DMS153 treated with DMSO at 0.1 percent for 48 hours (cell line): Measurements from ENCODE around the gene INHBA.

ENCODE experiments used
- DNase-seq: peaks from one replicate; lab custom pipeline; 2025; ENCODE audit not compliant: unreplicated experiment; lab: John Stamatoyannopoulos, UW

INHBA gene

DNA sequence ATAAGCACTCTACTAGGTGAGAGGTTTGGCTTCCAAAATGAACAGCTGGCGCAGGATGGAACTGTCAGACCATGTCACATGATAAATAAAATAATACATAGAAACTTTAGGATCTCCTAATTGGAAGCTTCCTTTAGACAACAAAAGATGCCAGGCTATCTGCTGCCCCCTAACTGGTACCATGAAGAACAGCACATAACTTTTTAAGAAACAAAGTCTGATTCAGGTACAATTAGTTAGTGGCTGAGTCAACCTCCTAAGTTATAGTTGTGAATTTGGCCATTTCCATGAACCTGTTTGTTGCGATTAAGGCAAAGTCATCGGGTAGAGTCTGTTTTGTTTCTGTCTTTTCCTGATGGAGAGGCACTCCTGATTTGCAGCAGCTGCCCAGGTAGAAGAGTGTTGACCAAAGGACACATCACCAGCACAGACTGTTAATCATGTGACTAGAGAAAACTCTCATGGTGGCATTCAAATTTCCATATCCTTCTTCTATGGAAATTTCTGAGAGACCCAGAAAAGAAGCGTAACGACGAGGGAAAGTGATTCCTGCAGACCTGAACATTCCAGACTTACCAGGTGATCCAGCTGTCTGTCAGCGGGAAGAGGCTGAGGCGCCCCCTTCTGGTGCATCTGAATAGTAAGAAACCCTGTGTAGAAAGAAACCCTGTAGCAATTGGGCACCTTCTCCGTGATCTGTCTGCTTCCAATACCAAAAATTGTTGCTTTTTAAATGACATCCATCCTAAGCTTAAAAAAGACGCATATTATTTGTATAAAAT, 8.6 kb upstream of the INHBA start:
- DNase-seq: peak; percentile 17

- no peak for DNase-seq
These were observed 7.9 kb upstream of the INHBA start for GRCh38 chr7:41710838-41711237.

- no peak for DNase-seq
These were observed 6.7 kb upstream of the INHBA start for GRCh38 chr7:41709621-41710020.

GRCh38 chr7:41708581-41709358, 5.9 kb upstream of the INHBA start:
- DNase-seq: no peak

GRCh38 chr7:41706228-41706930, 3.5 kb upstream of the INHBA start:
- DNase-seq: no peak

DNA sequence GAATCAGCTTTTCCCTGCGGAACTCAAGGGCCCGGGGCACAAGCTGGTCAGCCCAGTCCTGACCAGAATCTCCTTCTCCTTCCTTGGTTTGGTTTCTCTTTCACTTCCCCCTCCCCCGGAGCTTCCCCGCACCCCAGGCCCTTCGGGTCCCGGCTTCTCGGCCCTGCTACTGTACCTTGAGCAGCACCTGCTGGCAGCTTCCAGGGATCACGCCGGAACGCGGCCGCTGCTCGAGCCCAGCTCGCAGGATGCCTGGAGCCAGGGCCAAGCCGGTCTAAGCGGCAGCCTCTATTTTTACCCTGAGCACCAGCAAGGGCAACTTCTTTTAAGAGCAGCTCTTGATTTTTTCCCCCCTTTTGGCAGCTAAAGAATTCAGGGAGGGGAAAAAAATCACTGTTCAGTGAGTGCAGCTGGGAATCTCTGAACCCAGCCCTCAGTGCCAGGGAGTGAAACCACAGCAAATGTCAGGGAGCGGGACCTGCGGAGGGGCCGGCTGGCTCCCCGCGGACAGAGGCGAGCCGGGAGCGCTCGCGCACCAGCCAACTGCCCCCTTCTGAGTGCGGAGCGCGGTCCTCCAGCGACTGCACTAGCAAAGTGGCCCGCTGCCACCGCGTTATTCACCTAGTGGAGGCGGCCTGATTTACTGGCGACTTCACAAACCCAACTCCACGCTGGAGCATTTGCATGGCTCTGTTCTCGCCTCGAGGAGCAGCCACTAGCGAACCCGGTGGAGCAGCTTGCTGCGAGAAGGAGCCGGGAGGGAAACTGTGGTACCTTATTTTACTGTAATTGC, 2.4 kb upstream of the INHBA start:
- peak; percentile 93 for DNase-seq

DNA sequence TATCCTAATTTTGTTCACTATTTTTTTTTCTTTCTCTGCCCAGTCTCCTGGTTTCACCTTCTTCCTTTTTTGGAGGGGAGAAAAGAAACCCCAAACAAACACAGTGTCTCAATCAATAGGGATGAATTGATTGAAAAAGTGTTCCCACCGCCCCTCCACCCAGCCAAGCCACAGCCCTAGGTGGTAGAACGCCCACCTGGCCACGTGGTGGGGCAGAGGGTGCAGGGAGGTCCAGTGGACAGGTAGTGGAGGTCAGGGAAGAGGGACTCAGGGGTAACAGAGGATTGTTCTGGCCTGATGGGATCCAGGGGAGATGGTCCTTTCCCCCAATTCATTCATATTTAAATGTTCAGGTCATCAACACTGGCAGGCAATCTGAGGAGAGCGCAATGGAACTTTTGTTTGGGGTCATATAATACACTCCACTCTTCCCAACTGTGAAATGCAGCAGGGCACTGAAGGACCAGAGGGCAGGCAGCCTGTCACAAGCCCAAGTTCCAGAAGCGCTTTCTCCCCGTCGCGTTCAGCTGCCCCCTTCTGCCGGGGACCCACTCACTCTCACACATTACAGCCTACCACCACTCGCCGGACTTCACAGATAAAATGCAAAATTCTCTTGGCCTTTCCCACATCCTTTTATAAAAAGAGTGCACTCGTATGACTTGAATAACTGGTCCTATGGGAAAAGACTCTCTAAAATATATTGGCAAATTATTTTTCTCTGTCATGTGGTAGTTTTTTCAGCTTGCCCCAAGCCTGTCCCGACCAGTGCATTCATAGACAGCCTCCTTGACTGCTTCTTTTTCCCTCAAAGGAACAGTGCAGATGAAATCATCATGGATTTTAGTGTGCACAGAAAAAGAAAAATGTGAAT, 1.6 kb downstream of the INHBA start:
- DNase-seq: no peak

GRCh38 chr7:41700044-41700471, 2.8 kb downstream of the INHBA start:
- no peak for DNase-seq

DNA sequence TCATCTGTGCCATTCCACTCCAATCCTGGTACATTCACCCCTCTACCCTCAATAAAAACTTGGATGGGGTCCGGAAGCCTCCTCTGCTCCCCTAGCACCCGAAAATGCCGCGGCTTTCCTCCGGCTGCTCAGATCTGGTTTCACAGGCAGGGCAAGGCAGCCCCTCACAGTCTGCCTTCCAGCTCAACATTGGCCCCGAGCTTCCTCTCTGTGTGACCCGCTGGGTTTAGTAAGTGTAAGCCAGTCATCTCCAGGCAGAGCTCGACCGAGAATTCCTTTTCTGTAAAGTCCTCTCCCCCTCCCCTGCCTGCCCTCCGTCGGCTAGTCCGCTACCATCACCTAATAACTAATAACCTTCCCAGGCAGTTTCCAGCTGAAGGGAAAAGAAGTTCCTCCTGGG, 3.4 kb downstream of the INHBA start:
- no peak for DNase-seq

- DNase-seq: no peak
These were observed 4.2 kb downstream of the INHBA start for GRCh38 chr7:41698726-41699125.

- DNase-seq: no peak
These were observed 4.8 kb downstream of the INHBA start for GRCh38 chr7:41698114-41698513.

DNA sequence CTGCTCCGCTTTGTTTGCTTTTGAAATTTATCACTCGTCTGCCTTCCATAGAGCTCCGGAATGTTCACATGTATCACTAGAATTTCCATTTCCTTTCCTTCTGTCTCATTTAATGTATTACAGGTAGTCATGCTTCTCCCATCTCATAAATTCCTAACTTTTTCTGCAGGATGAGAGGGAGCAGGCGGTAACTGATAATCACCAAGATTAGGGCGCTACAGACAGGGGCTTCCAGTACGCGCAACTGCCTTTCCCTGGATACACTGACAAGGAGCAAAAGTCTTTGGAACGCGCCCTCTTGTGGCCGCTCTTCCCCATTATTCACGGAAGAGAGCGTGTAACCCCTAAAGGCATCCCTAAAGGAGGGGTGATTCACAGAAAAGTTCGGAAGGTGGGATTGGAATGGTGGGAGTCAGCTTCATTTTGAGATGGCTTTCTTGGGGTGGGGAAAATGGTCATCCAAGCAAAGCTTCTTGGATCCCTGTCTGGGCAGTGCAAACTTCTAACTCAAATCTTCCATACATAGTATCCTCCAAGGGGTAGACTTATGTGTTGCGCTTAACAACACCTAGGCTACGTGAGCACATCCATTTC, 6.5 kb downstream of the INHBA start:
- no peak for DNase-seq

- no peak for DNase-seq
These were observed 7.1 kb downstream of the INHBA start for GRCh38 chr7:41695661-41696322.

GRCh38 chr7:41694495-41694894, 8.4 kb downstream of the INHBA start:
- no peak for DNase-seq

GRCh38 chr7:41693150-41693997, 9.5 kb downstream of the INHBA start:
- no peak for DNase-seq

DNA sequence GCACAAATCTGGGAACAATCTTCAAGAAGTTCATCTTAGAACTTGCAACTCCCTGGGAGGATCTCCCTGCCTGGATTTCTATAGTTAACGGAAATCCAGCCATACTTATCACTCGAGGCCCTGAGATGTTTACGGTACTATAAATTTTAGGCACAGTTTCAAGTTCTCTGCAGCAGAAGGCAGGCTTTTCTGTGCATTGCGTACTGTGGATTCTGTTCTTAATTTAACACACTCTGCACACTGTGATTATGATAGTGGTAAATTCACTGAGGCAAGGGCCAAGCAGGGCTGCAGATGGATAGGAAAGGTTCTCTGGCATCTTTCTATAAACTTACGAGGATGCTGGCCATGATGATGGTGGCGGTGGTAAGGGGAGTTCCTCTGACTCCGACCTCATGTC, 10.6 kb downstream of the INHBA start:
- DNase-seq: no peak

DNA sequence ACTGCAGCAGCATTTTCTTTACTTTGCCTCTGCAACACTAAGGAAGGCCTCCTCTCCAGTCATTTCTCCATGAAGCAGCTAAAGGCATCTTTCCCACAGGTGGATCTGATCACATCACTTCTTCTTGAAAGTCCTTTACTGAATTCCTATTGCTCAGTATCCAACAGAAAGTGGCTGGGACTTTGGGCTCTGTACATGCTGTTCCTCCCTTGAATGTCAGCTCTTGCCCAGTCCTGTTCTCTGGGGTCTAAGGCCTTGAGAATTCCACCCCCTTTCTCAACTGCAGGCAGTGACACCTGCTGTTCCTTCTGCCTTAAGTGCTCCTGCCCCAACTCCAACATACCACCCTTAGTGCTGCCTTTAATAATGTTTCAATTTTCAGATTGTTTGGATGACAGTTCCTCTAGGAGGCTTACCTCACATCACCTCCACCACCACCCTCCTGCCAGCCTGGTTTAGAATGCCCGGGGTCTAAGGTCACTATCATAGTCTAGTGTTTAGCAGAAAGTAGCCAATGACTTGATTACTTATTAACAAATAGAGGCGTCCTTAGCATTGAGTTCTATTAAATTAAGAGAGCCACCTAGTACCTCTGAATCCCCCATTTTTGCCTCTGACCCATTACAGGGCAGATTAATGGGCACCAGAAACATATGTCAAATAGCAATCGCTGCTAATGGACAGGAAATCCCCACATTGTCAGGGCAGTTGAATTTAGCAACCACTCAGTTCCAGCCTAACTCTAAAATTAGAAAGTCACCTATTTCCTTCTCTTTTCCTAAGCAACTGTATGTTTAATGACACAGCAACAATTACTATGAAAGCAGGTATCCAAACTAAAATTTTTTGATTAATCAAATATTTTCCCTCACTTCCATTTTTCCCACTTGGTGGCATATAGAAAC, 11.4 kb downstream of the INHBA start:
- no peak for DNase-seq
